Limb (tissue), 2 donors: Measurements from ENCODE around the gene SLC24A3.
A peak's percentile ranks its signal among the peaks of the same experiment; 100 is the strongest.

Source experiments
- DNase-seq, 2 donors: peaks; one replicate each; pipeline ENCODE4 v3.0.0-alpha.2; 2016; ENCODE audit errors: extremely low spot score in 2 of 2

SLC24A3 gene

GRCh38 chr20:19531446-19531845 is 319.0 kb downstream of the SLC24A3 start:
- no peak for DNase-seq

- DNase-seq = no peak
These were observed 326.1 kb downstream of the SLC24A3 start for GRCh38 chr20:19538556-19538955.

GRCh38 chr20:19539191-19539590 is 326.7 kb downstream of the SLC24A3 start:
- no peak for DNase-seq

- DNase-seq = no peak
These were observed 327.9 kb downstream of the SLC24A3 start for GRCh38 chr20:19540392-19540791.

GRCh38 chr20:19543101-19543500 is 330.7 kb downstream of the SLC24A3 start:
- DNase-seq = no peak

- DNase-seq = no peak
These were observed 332.2 kb downstream of the SLC24A3 start for GRCh38 chr20:19544684-19545083.

- DNase-seq = no peak
These were observed 334.2 kb downstream of the SLC24A3 start for GRCh38 chr20:19546648-19547047.

GRCh38 chr20:19547547-19547946 is 335.1 kb downstream of the SLC24A3 start:
- DNase-seq = no peak

GRCh38 chr20:19549896-19550295 is 337.5 kb downstream of the SLC24A3 start:
- DNase-seq = no peak

GRCh38 chr20:19552221-19553180 is 340.1 kb downstream of the SLC24A3 start:
- DNase-seq = peak; percentile 62 to 67

GRCh38 chr20:19554666-19555065 is 342.2 kb downstream of the SLC24A3 start:
- DNase-seq = no peak

GRCh38 chr20:19555726-19556125 is 343.3 kb downstream of the SLC24A3 start:
- no peak for DNase-seq

GRCh38 chr20:19557291-19557690 is 344.8 kb downstream of the SLC24A3 start:
- DNase-seq = no peak

GRCh38 chr20:19560881-19561480 is 348.5 kb downstream of the SLC24A3 start:
- no peak for DNase-seq

- no peak for DNase-seq
These were observed 350.0 kb downstream of the SLC24A3 start for GRCh38 chr20:19562426-19562825.

- no peak for DNase-seq
These were observed 351.8 kb downstream of the SLC24A3 start for GRCh38 chr20:19564261-19564660.

- no peak for DNase-seq
These were observed 353.3 kb downstream of the SLC24A3 start for GRCh38 chr20:19565736-19566135.

- no peak for DNase-seq
These were observed 353.9 kb downstream of the SLC24A3 start for GRCh38 chr20:19566226-19566945.

GRCh38 chr20:19568128-19568527 is 355.7 kb downstream of the SLC24A3 start:
- no peak for DNase-seq

- DNase-seq = no peak
These were observed 359.6 kb downstream of the SLC24A3 start for GRCh38 chr20:19571996-19572395.

GRCh38 chr20:19577692-19578091 is 365.2 kb downstream of the SLC24A3 start:
- no peak for DNase-seq

GRCh38 chr20:19582782-19583181 is 370.3 kb downstream of the SLC24A3 start:
- DNase-seq = no peak
